Testis (tissue), 3 donors: ENCODE results near the gene CUX1. TPM values are rescaled to one million over a fixed set of nuclear protein-coding genes. Genes with fewer than 3 reads are reported as not detected.

Experiments used
- DNase-seq: peaks from one replicate; pipeline ENCODE4 v3.0.0-alpha.2; 2019
- H3K27ac ChIP-seq, 2 donors: fragments of 200-600 bp; sonication (generic); one replicate each; pipeline ENCODE4 v1.5.1; 2019
- H3K27me3 ChIP-seq: fragments of 200-600 bp; sonication (generic); one replicate; pipeline ENCODE4 v1.5.1; 2019
- H3K36me3 ChIP-seq: fragments of 200-600 bp; sonication (generic); one replicate; pipeline ENCODE4 v1.5.1; 2017; ENCODE audit warnings: low read depth; ENCODE audit errors: missing control alignments
- H3K4me1 ChIP-seq: fragments of 200-600 bp; sonication (generic); one replicate; pipeline ENCODE4 v1.5.1; 2019
- H3K4me3 ChIP-seq, 2 donors: fragments of 200-600 bp; sonication (generic); one replicate each; pipeline ENCODE4 v1.5.1; 2017 to 2019
- H3K9me3 ChIP-seq: fragments of 200-600 bp; sonication (generic); one replicate; pipeline ENCODE4 v1.5.1; 2017
- POLR2A ChIP-seq: fragments of 450-650 bp; IDR thresholded peaks from one replicate; pipeline ENCODE4 v1.6.1; 2017; ENCODE audit warnings: antibody characterized with exemption, mild to moderate bottlenecking, moderate library complexity
- WGBS, 2 donors: methylation state at CpG; one replicate each; pipeline ENCODE4 v1.1.5; 2018; 5-methylcytosine and 5-hydroxymethylcytosine counted together
- intact Hi-C: fragments of 100-400 bp; cut with DNase I; formaldehyde crosslinking; loops from one replicate; pipeline ENCODE4 v1.15.1; 2023; ENCODE audit warnings: low total_unique reads
- polyA plus RNA-seq: library from polyadenylated mRNA; stranded (reverse); fragments of 350-450 nt; fragmentation: Illumina TruSeq; extraction: RNeasy Lipid Tissue Mini Kit (QIAGEN cat#74804); gene quantifications from one replicate; pipeline ENCODE4 v1.2.3, GENCODE V29; 2014; ENCODE audit warnings: low read depth, low replicate concordance; ENCODE audit not compliant: insufficient read depth
- total RNA-seq, 2 donors: library from RNA; depleted of rRNA; stranded (reverse); fragments of >200 nt; gene quantifications; one replicate each; pipeline ENCODE4 v1.2.3, GENCODE V29; 2016
- TF ChIP-seq, protein P1 (sequence below), 3 experiments: fragments of 450-650 bp in 2 of 3; fragments of 200-600 bp in 1 of 3; sonication (generic) in 1 of 3; IDR thresholded peaks; one replicate each; pipeline ENCODE4 v1.5.1; 2016 to 2019; ENCODE audit warnings: antibody characterized with exemption in 3 of 3, mild to moderate bottlenecking in 2 of 3, moderate library complexity in 1 of 3

The CUX1 gene
- total and polyA plus RNA-seq, 3 donors from 2014 or later: 30.8 to 46.3 (median 43.1) TPM

DNA sequence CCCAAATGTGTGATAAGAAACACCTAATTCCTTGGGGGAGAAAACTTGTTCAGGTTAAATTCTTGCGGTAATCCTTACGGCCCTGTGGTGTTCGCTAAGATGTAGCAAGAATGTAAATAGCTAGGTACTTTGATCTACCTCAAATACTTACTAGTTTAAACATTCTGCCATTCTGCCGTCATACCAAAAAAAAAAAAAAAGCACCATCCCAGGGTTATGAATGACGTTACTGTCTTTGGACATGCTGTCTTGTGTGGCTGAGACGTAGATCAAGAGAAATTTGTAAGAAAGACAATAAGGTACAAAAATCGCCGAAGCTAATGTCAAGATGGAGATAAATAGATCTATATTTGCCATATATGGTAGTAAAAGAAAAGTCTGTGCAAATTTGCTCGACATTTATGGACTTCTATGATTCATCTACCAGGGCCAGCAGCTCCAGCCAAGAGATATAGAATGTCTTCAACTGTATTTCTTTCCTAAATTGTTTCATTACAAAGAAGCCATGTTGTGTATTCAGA, 195.6 kb downstream of the CUX1 start:
- H3K36me3 ChIP-seq: no peaks in the 10 kb centered on the region
- no peak for TF ChIP-seq POLR2A
- TF ChIP-seq, protein P1, sequence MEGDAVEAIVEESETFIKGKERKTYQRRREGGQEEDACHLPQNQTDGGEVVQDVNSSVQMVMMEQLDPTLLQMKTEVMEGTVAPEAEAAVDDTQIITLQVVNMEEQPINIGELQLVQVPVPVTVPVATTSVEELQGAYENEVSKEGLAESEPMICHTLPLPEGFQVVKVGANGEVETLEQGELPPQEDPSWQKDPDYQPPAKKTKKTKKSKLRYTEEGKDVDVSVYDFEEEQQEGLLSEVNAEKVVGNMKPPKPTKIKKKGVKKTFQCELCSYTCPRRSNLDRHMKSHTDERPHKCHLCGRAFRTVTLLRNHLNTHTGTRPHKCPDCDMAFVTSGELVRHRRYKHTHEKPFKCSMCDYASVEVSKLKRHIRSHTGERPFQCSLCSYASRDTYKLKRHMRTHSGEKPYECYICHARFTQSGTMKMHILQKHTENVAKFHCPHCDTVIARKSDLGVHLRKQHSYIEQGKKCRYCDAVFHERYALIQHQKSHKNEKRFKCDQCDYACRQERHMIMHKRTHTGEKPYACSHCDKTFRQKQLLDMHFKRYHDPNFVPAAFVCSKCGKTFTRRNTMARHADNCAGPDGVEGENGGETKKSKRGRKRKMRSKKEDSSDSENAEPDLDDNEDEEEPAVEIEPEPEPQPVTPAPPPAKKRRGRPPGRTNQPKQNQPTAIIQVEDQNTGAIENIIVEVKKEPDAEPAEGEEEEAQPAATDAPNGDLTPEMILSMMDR (IDR thresholded peaks at IDR 0.05): no peak
- no peaks in the 10 kb centered on the region for H3K4me1 ChIP-seq
- H3K9me3 ChIP-seq: no peaks in the 10 kb centered on the region
- H3K27ac ChIP-seq: no peak overlapping the region
- no peak overlapping the region for H3K4me3 ChIP-seq
- no peak for DNase-seq
- intact Hi-C loops: no loop called here
- H3K27me3 ChIP-seq: no peaks in the 10 kb centered on the region
- WGBS, 2 donors: 67 to 73% methylated on average over 9 of the region's 9 CpGs

DNA sequence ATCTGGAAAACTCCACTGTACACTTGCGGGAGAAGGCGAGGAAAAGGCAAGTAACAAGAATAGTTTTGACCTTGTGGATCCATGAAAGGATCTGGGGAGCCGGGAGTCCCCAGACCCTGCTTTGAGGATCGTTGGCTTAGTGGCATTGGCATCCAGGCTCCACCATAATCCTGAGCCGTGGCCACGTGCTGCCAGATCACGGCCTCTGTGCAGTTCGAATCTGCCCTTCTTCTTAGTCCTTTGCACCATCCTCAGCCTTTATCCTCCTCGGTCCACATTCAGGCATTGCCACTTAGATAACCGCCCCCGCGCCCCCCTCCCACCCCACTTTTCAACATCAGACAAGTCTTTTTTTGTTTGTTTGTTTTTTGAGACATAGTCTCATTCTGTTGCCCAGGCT, 201.4 kb downstream of the CUX1 start:
- H3K27ac ChIP-seq: no peak overlapping the region

DNA sequence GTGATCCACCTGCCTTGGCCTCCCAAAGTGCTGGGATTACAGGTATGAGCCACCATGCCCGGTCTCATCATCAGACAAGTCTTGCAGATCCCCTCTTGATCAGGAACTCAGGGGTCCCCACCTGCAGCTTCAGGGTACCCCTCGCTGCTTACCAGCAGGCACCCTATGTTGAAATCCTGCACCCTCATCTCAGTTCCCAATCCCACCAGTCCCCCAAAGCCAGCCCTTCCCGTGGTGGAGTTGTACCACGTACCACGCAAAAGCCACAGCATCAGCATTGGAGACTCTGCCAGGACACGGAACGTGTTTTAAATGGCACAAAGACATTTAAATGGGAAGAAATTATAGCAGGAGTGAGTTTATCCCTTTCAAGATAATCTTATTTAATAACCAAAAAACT, 202.0 kb downstream of the CUX1 start:
- no peak overlapping the region for H3K27ac ChIP-seq
- H3K4me1 ChIP-seq: no peaks in the 10 kb centered on the region
- intact Hi-C loops: no loop called here
- H3K9me3 ChIP-seq: no peaks in the 10 kb centered on the region
- 95 to 96% methylated on average over 7 of the region's 7 CpGs for WGBS, 2 donors
- no peaks in the 10 kb centered on the region for H3K27me3 ChIP-seq
- TF ChIP-seq, protein P1 (IDR thresholded peaks at IDR 0.05): no peak
- TF ChIP-seq POLR2A: no peak
- DNase-seq: no peak
- no peak overlapping the region for H3K4me3 ChIP-seq
- no peaks in the 10 kb centered on the region for H3K36me3 ChIP-seq

More for the DNA sequence above, 201.4 kb downstream of the CUX1 start:
- no peaks in the 10 kb centered on the region for H3K9me3 ChIP-seq
- intact Hi-C loops: no loop called here
- WGBS, 2 donors: 84 to 86% methylated on average over 12 of the region's 12 CpGs
- H3K4me1 ChIP-seq: no peaks in the 10 kb centered on the region
- no peak for DNase-seq
- no peaks in the 10 kb centered on the region for H3K36me3 ChIP-seq
- H3K27me3 ChIP-seq: no peaks in the 10 kb centered on the region
- no peak for TF ChIP-seq POLR2A
- TF ChIP-seq, protein P1 (IDR thresholded peaks at IDR 0.05): no peak
- no peak overlapping the region for H3K4me3 ChIP-seq

DNA sequence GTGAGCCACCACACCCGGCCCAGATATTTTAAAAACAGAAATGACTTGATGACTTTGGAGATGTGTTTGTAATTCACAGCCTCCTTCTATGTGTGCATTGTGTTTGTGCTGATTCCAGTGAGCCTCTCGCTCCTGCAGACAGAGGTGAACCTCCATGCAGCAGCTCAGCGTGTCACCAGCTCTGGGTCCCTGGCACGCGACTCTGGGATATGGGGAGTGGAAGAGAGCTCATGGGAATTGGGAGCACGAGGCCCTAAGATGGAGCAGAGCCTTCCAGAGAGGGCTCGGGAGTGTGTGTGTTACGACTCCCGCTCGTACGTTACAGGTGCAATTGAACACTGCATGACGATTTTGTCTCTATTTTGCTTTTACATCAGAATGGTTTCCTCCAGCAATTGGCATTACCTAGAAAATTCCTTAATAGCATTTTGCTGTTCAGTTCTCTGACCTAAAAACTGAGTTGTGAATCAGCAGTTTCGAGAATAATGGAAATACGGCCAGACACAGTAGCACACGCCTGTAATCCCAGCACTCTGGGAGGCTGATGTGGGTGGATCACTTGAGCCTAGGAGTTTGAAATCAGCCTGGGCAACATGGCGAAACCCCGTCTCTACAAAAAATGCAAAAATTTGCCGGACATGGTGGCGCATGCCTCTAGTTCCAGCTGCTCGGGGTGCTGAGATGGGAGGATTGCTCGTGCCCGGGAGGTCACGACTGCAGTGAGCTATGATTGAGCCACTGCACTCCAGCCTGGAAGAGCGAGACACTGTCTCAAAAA, 204.6 kb downstream of the CUX1 start:
- intact Hi-C loops: no loop called here
- Histone ChIP-seq H3K4me3 (no peak overlapping the region), H3K27me3 (no peaks in the 10 kb centered on the region), H3K9me3 (no peaks in the 10 kb centered on the region), H3K27ac (no peak overlapping the region), H3K4me1 (no peaks in the 10 kb centered on the region), H3K36me3 (no peaks in the 10 kb centered on the region)
- 86 to 89% methylated on average over 24 of the region's 24 CpGs for WGBS, 2 donors
- no peak for DNase-seq
- no peak for TF ChIP-seq POLR2A
- TF ChIP-seq, protein P1 (IDR thresholded peaks at IDR 0.05): no peak
